MG63 (cell line): Measurements from ENCODE around the gene TAP1. TPM values are rescaled to one million over a fixed set of nuclear protein-coding genes. Genes with fewer than 3 reads are reported as not detected.

Experiments
- DNase-seq: peaks from one replicate; pipeline ENCODE4 v3.0.0-alpha.2; 2020
- H3K27me3 ChIP-seq: fragments of 250-450 bp; sonication (Bioruptor Pico); 2 replicates; pipeline ENCODE4 v1.5.1; 2020; ENCODE audit warnings: mild to moderate bottlenecking, moderate library complexity
- H3K36me3 ChIP-seq: fragments of 250-450 bp; sonication (Bioruptor Pico); 2 replicates; pipeline ENCODE4 v1.5.1; 2020; ENCODE audit warnings: mild to moderate bottlenecking, moderate library complexity
- H3K4me3 ChIP-seq: fragments of 250-450 bp; sonication (Bioruptor Pico); 2 replicates; pipeline ENCODE4 v1.5.1; 2020; ENCODE audit warnings: mild to moderate bottlenecking, moderate library complexity
- H3K9me3 ChIP-seq: fragments of 250-450 bp; sonication (Bioruptor Pico); 2 replicates; pipeline ENCODE4 v1.5.1; 2020; ENCODE audit warnings: mild to moderate bottlenecking, moderate library complexity
- total RNA-seq: library from RNA; depleted of rRNA; stranded (reverse); fragments of >200 nt; shearing (Covaris generic); gene quantifications from 2 replicates; pipeline ENCODE4 v1.2.3, GENCODE V29; 2014; ENCODE audit warnings: low replicate concordance; rRNA removed

TAP1 gene
- total RNA-seq, 1 experiment from 2014 or later: 115 TPM

- peaks cover 19% of the 10 kb centered on the region for H3K27me3 ChIP-seq
- H3K4me3 ChIP-seq: no peak overlapping the region
- no peaks in the 10 kb centered on the region for H3K9me3 ChIP-seq
- H3K36me3 ChIP-seq: no peaks in the 10 kb centered on the region
- DNase-seq: no peak
Observed at GRCh38 chr6:32796848-32797776, 56.4 kb downstream of the TAP1 start.

Other genes with a start within 250 kb of the TAP1 start
- gene HLA-DQA1, start 216.3 kb downstream of the TAP1 start, total RNA-seq: not detected in 2 replicates
- gene HLA-DQB1, start 187.0 kb downstream of the TAP1 start, total RNA-seq: not detected in 2 replicates
- gene HLA-DQA2, start 112.3 kb downstream of the TAP1 start, total RNA-seq: not detected in 2 replicates
- not detected in 2 replicates for gene HLA-DQB2, start 90.2 kb downstream of the TAP1 start, total RNA-seq
- gene HLA-DOB, start 36.7 kb downstream of the TAP1 start, total RNA-seq: 1.8 and 8.2 TPM in 2 replicates
- 87.2 and 112 TPM in 2 replicates for gene TAP2, start 15.0 kb downstream of the TAP1 start, total RNA-seq
- gene PSMB8, start 9.7 kb downstream of the TAP1 start, total RNA-seq: 164 and 166 TPM in 2 replicates
- 96.5 and 106 TPM in 2 replicates for gene PSMB9, start 488 bp upstream of the TAP1 start, total RNA-seq
- 0.76 and 0.79 TPM in 2 replicates for gene HLA-DMB, start 87.3 kb upstream of the TAP1 start, total RNA-seq
- gene HLA-DMA, start 99.4 kb upstream of the TAP1 start, total RNA-seq: 16.8 and 18.9 TPM in 2 replicates
- 207 and 281 TPM in 2 replicates for gene BRD2, start 114.9 kb upstream of the TAP1 start, total RNA-seq
- not detected in 2 replicates for gene HLA-DOA, start 155.9 kb upstream of the TAP1 start, total RNA-seq
- gene HLA-DPA1, start 219.9 kb upstream of the TAP1 start, total RNA-seq: 0.59 and 2.5 TPM in 2 replicates
- gene HLA-DPB1, start 222.3 kb upstream of the TAP1 start, total RNA-seq: 9.2 and 54.4 TPM in 2 replicates